H1 (cell line): ENCODE measurements around the gene RPTOR. TPM values are rescaled to one million over a fixed set of nuclear protein-coding genes. Genes with fewer than 3 reads are reported as not detected.

Experiments
- EGR1 ChIP-seq: IDR thresholded peaks from 2 replicates; pipeline ENCODE4 v1.6.1; 2011; ENCODE audit warnings: low read depth, low read length, borderline replicate concordance
- KDM1A ChIP-seq: fragments of 200-600, 300-600 bp; sonication (generic); IDR thresholded peaks from 2 replicates; pipeline ENCODE4 v1.7.1; 2016; ENCODE audit warnings: mild to moderate bottlenecking, low read length, borderline replicate concordance
- SRF ChIP-seq: IDR thresholded peaks from 2 replicates; pipeline ENCODE4 v1.6.1; 2011; ENCODE audit warnings: mild to moderate bottlenecking, low read depth, low read length, moderate library complexity
- polyA plus RNA-seq, 7 experiments: library from polyadenylated mRNA; depleted of rRNA in 3 of 7; stranded (reverse) in 5 of 7; unstranded in 2 of 7; fragments of >200 nt in 5 of 7; fragments of 200-250 nt in 2 of 7; gene quantifications; 1 replicate in 5 of 7; 2 replicates in 1 of 7; 4 replicates in 1 of 7; pipeline versions ENCODE4 v1.2.1 to v1.2.3, GENCODE V29; 2011 to 2013; ENCODE audit warnings: missing spikeins in 2 of 7, mixed read lengths in 2 of 7
- total RNA-seq: library from RNA; stranded (reverse); fragmentation: NEBNext Ultra II Directional; extraction: Animal tissue kit (Norgen Biotek cat#: 25700); gene quantifications from 2 replicates; pipeline ENCODE4 v1.2.1, GENCODE V29; 2021

The RPTOR gene
- total and polyA plus RNA-seq, 2 of the 8 experiments (the other 6 are each of a cell fraction or from before 2014, with no cell fraction given), result 6.9 to 28.7 TPM

DNA sequence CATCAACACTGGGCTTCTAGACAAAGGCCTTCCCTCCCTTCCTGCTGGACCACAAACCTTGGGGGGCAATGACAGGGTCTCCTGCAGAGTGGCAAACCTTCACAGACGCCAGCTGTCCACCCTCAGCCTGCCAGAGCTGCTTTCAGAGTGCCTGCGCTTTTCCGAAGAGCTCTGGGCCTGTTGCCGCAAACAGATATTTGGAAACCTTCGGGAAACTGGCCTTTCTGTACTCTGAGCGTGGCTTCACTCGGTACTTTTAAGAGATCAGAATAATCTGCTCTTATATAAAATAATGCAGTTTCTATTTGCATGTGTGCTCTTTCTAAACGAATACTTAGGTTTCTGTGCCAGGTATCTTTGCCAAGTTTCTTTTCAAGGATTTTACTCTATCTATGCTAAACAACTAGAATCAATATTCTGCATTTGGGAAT lies 294.9 kb downstream of the RPTOR start (continued):
- no peak for TF ChIP-seq KDM1A
- no peak for TF ChIP-seq EGR1
- no peak for TF ChIP-seq SRF
